H1 (cell line): Measurements from ENCODE around the gene KRTAP2-3. TPM values are rescaled to one million over a fixed set of nuclear protein-coding genes. Genes with fewer than 3 reads are reported as not detected.

ENCODE experiments used
- CTCF ChIA-PET: fragments of 300-600 bp; sonication (Branson Sonifier 250); formaldehyde crosslinking; loops from one replicate; lab custom pipeline; 2021; ENCODE audit not compliant: partially characterized antibody; lab: Charles Lee
- POLR2A ChIA-PET: fragments of 300-600 bp; sonication (Branson Sonifier 250); formaldehyde crosslinking; loops from one replicate; lab custom pipeline; 2021; ENCODE audit warnings: inconsistent platforms; ENCODE audit not compliant: partially characterized antibody; lab: Charles Lee
- DNase-seq, 2 experiments: peaks; one replicate each; pipeline versions ENCODE4 v3.0.0 to v3.0.0-alpha.2; 2010 to 2022; ENCODE audit warnings: low spot score in 2 of 2, low read depth in 1 of 2, mixed read lengths in 1 of 2
- FAIRE-seq: peaks from 2 replicates; lab custom pipeline; 2011; peaks lifted over from hg19 to GRCh38; lab: Jason Lieb, UNC
- H2AFZ ChIP-seq: 2 replicates; pipeline ENCODE4 v1.8.1; 2012; ENCODE audit warnings: low read length, inconsistent platforms
- H2AK5ac ChIP-seq: 2 replicates; pipeline ENCODE4 v1.6.1; 2013; ENCODE audit warnings: low read depth, low read length
- H2BK120ac ChIP-seq: replicated peaks from 2 replicates; pipeline ENCODE3; 2013; ENCODE audit warnings: low read depth, low read length, inconsistent platforms
- H2BK12ac ChIP-seq: 2 replicates; pipeline ENCODE4 v1.6.1; 2013; ENCODE audit warnings: low read depth, low read length
- H2BK15ac ChIP-seq: 2 replicates; pipeline ENCODE4 v1.6.1; 2013; ENCODE audit warnings: low read length
- H2BK20ac ChIP-seq: 2 replicates; pipeline ENCODE4 v1.6.1; 2013; ENCODE audit warnings: low read length
- H2BK5ac ChIP-seq: 2 replicates; pipeline ENCODE4 v1.6.1; 2013; ENCODE audit warnings: low read depth, low read length
- H3K14ac ChIP-seq: 2 replicates; pipeline ENCODE4 v1.6.1; 2013; ENCODE audit warnings: inconsistent platforms; ENCODE audit not compliant: insufficient read length
- H3K18ac ChIP-seq: 2 replicates; pipeline ENCODE4 v1.6.1; 2013; ENCODE audit warnings: low read length; ENCODE audit errors: extremely low read depth
- H3K23ac ChIP-seq: 2 replicates; pipeline ENCODE4 v1.6.1; 2013; ENCODE audit warnings: inconsistent platforms; ENCODE audit not compliant: insufficient read length
- H3K23me2 ChIP-seq: 2 replicates; pipeline ENCODE4 v1.6.1; 2013; ENCODE audit warnings: low read depth, low read length
- H3K27ac ChIP-seq: 2 replicates; pipeline ENCODE4 v1.6.1; 2011; ENCODE audit warnings: low read depth, low read length, inconsistent platforms
- H3K27me3 ChIP-seq, 4 experiments: replicated peaks in 1 of 4; 1 replicate in 1 of 4; 2 replicates in 3 of 4; pipeline versions ENCODE4 v1.6.1 to v1.8.1; 2011 to 2013; ENCODE audit warnings: low read length in 3 of 4, mild to moderate bottlenecking in 3 of 4, inconsistent platforms in 2 of 4, mixed read lengths in 2 of 4, moderate library complexity in 1 of 4; ENCODE audit not compliant: control insufficient read depth in 3 of 4, insufficient read depth in 3 of 4; ENCODE audit errors: extremely low read depth in 1 of 4
- H3K36me3 ChIP-seq, 4 experiments: 2 replicates each; pipeline versions ENCODE4 v1.6.1 to v1.8.1; 2011 to 2013; ENCODE audit warnings: mild to moderate bottlenecking in 4 of 4, low read length in 3 of 4, moderate library complexity in 2 of 4, control low read depth in 1 of 4, inconsistent platforms in 1 of 4; ENCODE audit not compliant: insufficient read depth in 4 of 4, control insufficient read depth in 2 of 4
- H3K4ac ChIP-seq: replicated peaks from 2 replicates; pipeline ENCODE3; 2013; ENCODE audit warnings: low read length, low read depth, mixed read lengths, inconsistent platforms; ENCODE audit not compliant: insufficient read length
- H3K4me1 ChIP-seq, 4 experiments: replicated peaks in 1 of 4; 1 replicate in 1 of 4; 2 replicates in 3 of 4; pipeline versions ENCODE4 v1.6.1 to v1.8.1; 2011 to 2013; ENCODE audit warnings: low read length in 3 of 4, inconsistent platforms in 2 of 4, mixed read lengths in 1 of 4; ENCODE audit not compliant: insufficient read depth in 4 of 4, control insufficient read depth in 3 of 4
- H3K4me2 ChIP-seq, 2 experiments: 2 replicates each; pipeline versions ENCODE4 v1.6.1 to v1.8.1; 2011 to 2013; ENCODE audit warnings: low read depth in 2 of 2, low read length in 2 of 2, control low read depth in 1 of 2, inconsistent platforms in 1 of 2, mild to moderate bottlenecking in 1 of 2; ENCODE audit not compliant: insufficient read depth in 1 of 2
- H3K4me3 ChIP-seq, 4 experiments: fragments of 200-600, 300-600 bp in 1 of 4; sonication (generic), shearing (Covaris generic), sonication (Bioruptor Twin) in 1 of 4; 2 replicates each; pipeline versions ENCODE4 v1.5.1 to v1.8.1; 2011 to 2016; ENCODE audit warnings: low read length in 4 of 4, low read depth in 3 of 4, control low read depth in 2 of 4, inconsistent platforms in 2 of 4, mild to moderate bottlenecking in 2 of 4, mixed read lengths in 1 of 4, moderate library complexity in 1 of 4; ENCODE audit not compliant: insufficient read depth in 2 of 4; ENCODE audit errors: extremely low read depth in 1 of 4
- H3K56ac ChIP-seq: replicated peaks from 2 replicates; pipeline ENCODE3; 2013; ENCODE audit warnings: low read depth, mild to moderate bottlenecking, mixed read lengths, low read length, inconsistent platforms; ENCODE audit not compliant: insufficient read length
- H3K79me1 ChIP-seq: 2 replicates; pipeline ENCODE4 v1.6.1; 2013; ENCODE audit warnings: low read depth, low read length, control low read depth
- H3K79me2 ChIP-seq, 2 experiments: 2 replicates each; pipeline versions ENCODE4 v1.6.1 to v1.8.1; 2012 to 2013; ENCODE audit warnings: low read length in 2 of 2, mild to moderate bottlenecking in 2 of 2, inconsistent platforms in 1 of 2; ENCODE audit not compliant: insufficient read depth in 2 of 2, control insufficient read depth in 1 of 2
- H3K9ac ChIP-seq, 4 experiments: replicated peaks in 1 of 4; 1 replicate in 1 of 4; 2 replicates in 3 of 4; pipeline versions ENCODE4 v1.6.1 to v1.8.1; 2011 to 2013; ENCODE audit warnings: low read depth in 3 of 4, low read length in 3 of 4, control low read depth in 2 of 4, mild to moderate bottlenecking in 2 of 4, moderate library complexity in 2 of 4, inconsistent platforms in 1 of 4; ENCODE audit errors: extremely low read depth in 1 of 4
- H3K9me3 ChIP-seq, 2 experiments: 2 replicates each; pipeline versions ENCODE4 v1.6.1 to v1.8.1; 2012 to 2013; ENCODE audit warnings: mild to moderate bottlenecking in 2 of 2, moderate library complexity in 2 of 2, control low read depth in 1 of 2, inconsistent platforms in 1 of 2, low read depth in 1 of 2, low read length in 1 of 2, mixed read lengths in 1 of 2; ENCODE audit not compliant: insufficient read depth in 2 of 2
- H4K20me1 ChIP-seq, 2 experiments: replicated peaks in 1 of 2; 2 replicates each; pipeline versions ENCODE3 to v1.8.1; 2011 to 2013; ENCODE audit warnings: inconsistent platforms in 2 of 2, low read length in 2 of 2, mild to moderate bottlenecking in 1 of 2; ENCODE audit not compliant: insufficient read depth in 2 of 2, control insufficient read depth in 1 of 2
- H4K5ac ChIP-seq: 2 replicates; pipeline ENCODE4 v1.6.1; 2013; ENCODE audit warnings: low read length, low read depth, mixed read lengths, inconsistent platforms; ENCODE audit not compliant: insufficient read length
- H4K8ac ChIP-seq: 2 replicates; pipeline ENCODE4 v1.8.0; 2013; ENCODE audit warnings: mild to moderate bottlenecking, moderate library complexity, low read length, inconsistent platforms; ENCODE audit not compliant: insufficient read depth; ENCODE audit errors: extremely low read depth
- H4K91ac ChIP-seq: replicated peaks from 2 replicates; pipeline ENCODE3; 2013; ENCODE audit warnings: low read length, mixed read lengths, inconsistent platforms; ENCODE audit not compliant: insufficient read length
- ASH2L ChIP-seq: fragments of 200-600, 300-600 bp; sonication (generic); IDR thresholded peaks from one replicate; pipeline ENCODE4 v1.7.1; 2017; ENCODE audit warnings: low read length
- CHD2 ChIP-seq: IDR thresholded peaks from 2 replicates; pipeline ENCODE4 v1.6.1; 2012; ENCODE audit warnings: low read length, improper control_type of control experiment
- CREB1 ChIP-seq: IDR thresholded peaks from 2 replicates; pipeline ENCODE4 v1.6.1; 2012; ENCODE audit warnings: inconsistent platforms
- EGR1 ChIP-seq: IDR thresholded peaks from 2 replicates; pipeline ENCODE4 v1.6.1; 2011; ENCODE audit warnings: low read depth, low read length, borderline replicate concordance
- EP300 ChIP-seq, 2 experiments: IDR thresholded peaks; 1 replicate in 1 of 2; 2 replicates in 1 of 2; pipeline ENCODE4 v1.6.1; 2011 to 2012; ENCODE audit warnings: low read depth in 2 of 2, low read length in 2 of 2, mild to moderate bottlenecking in 2 of 2, borderline replicate concordance in 1 of 2, inconsistent platforms in 1 of 2, moderate library complexity in 1 of 2
- FOSL1 ChIP-seq: IDR thresholded peaks from 2 replicates; pipeline ENCODE4 v1.6.1; 2011; ENCODE audit warnings: mild to moderate bottlenecking, low read depth, low read length, moderate library complexity; ENCODE audit not compliant: insufficient read depth
- KDM5A ChIP-seq: fragments of 200-600 bp; IDR thresholded peaks from 2 replicates; pipeline ENCODE4 v1.7.1; 2012; ENCODE audit warnings: mild to moderate bottlenecking, low read length, inconsistent platforms, mixed read lengths
- MAFK ChIP-seq: IDR thresholded peaks from 2 replicates; pipeline ENCODE4 v1.6.1; 2012; ENCODE audit warnings: low read depth, mild to moderate bottlenecking, improper control_type of control experiment, low read length
- PHF8 ChIP-seq: fragments of 200-600 bp; sonication (generic); conservative IDR thresholded peaks from 2 replicates; pipeline ENCODE4 v1.7.1; 2012; ENCODE audit warnings: low read depth, mild to moderate bottlenecking, inconsistent platforms, low read length, moderate library complexity
- RAD21 ChIP-seq, 2 experiments: IDR thresholded peaks in 1 of 2; conservative IDR thresholded peaks in 1 of 2; 2 replicates each; pipeline ENCODE4 v1.6.1; 2011; ENCODE audit warnings: low read depth in 2 of 2, low read length in 2 of 2, improper control_type of control experiment in 1 of 2, inconsistent platforms in 1 of 2, mild to moderate bottlenecking in 1 of 2, moderate library complexity in 1 of 2
- SIX5 ChIP-seq: IDR thresholded peaks from 2 replicates; pipeline ENCODE4 v1.6.1; 2011; ENCODE audit warnings: mild to moderate bottlenecking, low read depth, low read length
- SUZ12 ChIP-seq: fragments of 200-600 bp; sonication (generic); IDR thresholded peaks from 2 replicates; pipeline ENCODE4 v1.6.1; 2012; ENCODE audit warnings: mild to moderate bottlenecking, inconsistent platforms, low read length, moderate library complexity, mixed read lengths
- TEAD4 ChIP-seq: IDR thresholded peaks from 2 replicates; pipeline ENCODE4 v1.6.1; 2012; ENCODE audit warnings: low read depth, low read length, inconsistent platforms, mixed read lengths
- polyA plus RNA-seq, 7 experiments: library from polyadenylated mRNA; depleted of rRNA in 3 of 7; stranded (reverse) in 5 of 7; unstranded in 2 of 7; fragments of >200 nt in 5 of 7; fragments of 200-250 nt in 2 of 7; gene quantifications; 1 replicate in 5 of 7; 2 replicates in 1 of 7; 4 replicates in 1 of 7; pipeline versions ENCODE4 v1.2.1 to v1.2.3, GENCODE V29; 2011 to 2013; ENCODE audit warnings: missing spikeins in 2 of 7, mixed read lengths in 2 of 7
- total RNA-seq: library from RNA; stranded (reverse); fragmentation: NEBNext Ultra II Directional; extraction: Animal tissue kit (Norgen Biotek cat#: 25700); gene quantifications from 2 replicates; pipeline ENCODE4 v1.2.1, GENCODE V29; 2021
- TF ChIP-seq, protein P1 (sequence below), 3 experiments: IDR thresholded peaks; 1 replicate in 2 of 3; 2 replicates in 1 of 3; pipeline versions ENCODE4 v1.5.1 to v1.6.1; 2011; ENCODE audit warnings: low read length in 3 of 3, mild to moderate bottlenecking in 3 of 3, inconsistent platforms in 2 of 3, low read depth in 1 of 3, moderate library complexity in 1 of 3; ENCODE audit not compliant: insufficient read depth in 1 of 3; ENCODE audit errors: control extremely low read depth in 1 of 3

KRTAP2-3 gene
- total and polyA plus RNA-seq, 2 of the 8 experiments (the other 6 are each of a cell fraction or from before 2014, with no cell fraction given) = not detected

DNA sequence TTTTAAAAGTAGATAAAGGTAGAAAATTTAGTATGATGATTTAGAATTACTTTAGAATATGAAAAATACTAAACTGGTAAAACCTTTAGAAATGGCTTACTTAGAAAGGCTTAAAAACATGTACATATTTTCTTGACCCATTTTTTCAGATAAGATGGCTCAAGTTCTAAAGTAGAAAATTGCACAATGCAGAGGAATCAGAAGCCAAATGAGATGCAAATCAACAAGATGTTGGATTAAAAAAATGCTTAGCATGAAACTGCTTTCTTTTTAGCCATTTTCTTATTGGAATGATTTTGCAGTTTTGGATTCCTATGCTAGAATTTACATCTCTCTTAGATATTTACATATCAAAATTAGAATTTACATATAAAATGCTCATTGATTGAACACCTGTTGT lies 49.5 kb downstream of the KRTAP2-3 start:
- Histone ChIP-seq H2AFZ (no peak overlapping the region), H3K4me1 (peaks cover 0 to 10% (median 6%) of the 10 kb centered on the region in 4 experiments; a peak in 6 of 7 replicates), H3K23me2 (no peaks in the 10 kb centered on the region), H2BK120ac (no peak overlapping the region), H3K14ac (no peak overlapping the region), H3K56ac (no peak overlapping the region), H3K79me2 (no peaks in the 10 kb centered on the region), H2BK20ac (no peak overlapping the region), H4K5ac (no peak overlapping the region), H3K18ac (no peak overlapping the region), H3K9ac (no peak overlapping the region), H3K4me2 (no peak overlapping the region), H3K4me3 (no peak overlapping the region), H2BK15ac (no peak overlapping the region), H3K27me3 (no peaks in the 10 kb centered on the region), H2BK5ac (no peak overlapping the region), H3K23ac (no peak overlapping the region), H4K20me1 (no peaks in the 10 kb centered on the region), H3K9me3 (no peaks in the 10 kb centered on the region), H3K79me1 (no peaks in the 10 kb centered on the region), H4K91ac (no peak overlapping the region), H3K36me3 (no peaks in the 10 kb centered on the region), H2AK5ac (no peak overlapping the region), H3K4ac (no peak overlapping the region), H4K8ac (no peak overlapping the region), H2BK12ac (no peak overlapping the region), H3K27ac (no peak overlapping the region)
- DNase-seq (no peak), FAIRE-seq (no peak)
- CTCF ChIA-PET = no interaction called here
- POLR2A ChIA-PET = no interaction called here
- TF ChIP-seq ASH2L = no peak
- no peak for TF ChIP-seq FOSL1
- TF ChIP-seq RAD21 (IDR thresholded peaks at IDR 0.05 in 1 of 2, conservative IDR thresholded peaks at IDR 0.05 in 1 of 2; ENCODE audit: low read depth in 2 of 2, low read length in 2 of 2) = no peak
- TF ChIP-seq CREB1 = no peak
- no peak for TF ChIP-seq MAFK
- TF ChIP-seq TEAD4 = no peak
- no peak for TF ChIP-seq EP300 (IDR thresholded peaks at IDR 0.05; ENCODE audit: borderline replicate concordance in 1 of 2, low read depth in 2 of 2, low read length in 2 of 2)
- no peak for TF ChIP-seq PHF8
- no peak for TF ChIP-seq SUZ12
- TF ChIP-seq, protein P1, sequence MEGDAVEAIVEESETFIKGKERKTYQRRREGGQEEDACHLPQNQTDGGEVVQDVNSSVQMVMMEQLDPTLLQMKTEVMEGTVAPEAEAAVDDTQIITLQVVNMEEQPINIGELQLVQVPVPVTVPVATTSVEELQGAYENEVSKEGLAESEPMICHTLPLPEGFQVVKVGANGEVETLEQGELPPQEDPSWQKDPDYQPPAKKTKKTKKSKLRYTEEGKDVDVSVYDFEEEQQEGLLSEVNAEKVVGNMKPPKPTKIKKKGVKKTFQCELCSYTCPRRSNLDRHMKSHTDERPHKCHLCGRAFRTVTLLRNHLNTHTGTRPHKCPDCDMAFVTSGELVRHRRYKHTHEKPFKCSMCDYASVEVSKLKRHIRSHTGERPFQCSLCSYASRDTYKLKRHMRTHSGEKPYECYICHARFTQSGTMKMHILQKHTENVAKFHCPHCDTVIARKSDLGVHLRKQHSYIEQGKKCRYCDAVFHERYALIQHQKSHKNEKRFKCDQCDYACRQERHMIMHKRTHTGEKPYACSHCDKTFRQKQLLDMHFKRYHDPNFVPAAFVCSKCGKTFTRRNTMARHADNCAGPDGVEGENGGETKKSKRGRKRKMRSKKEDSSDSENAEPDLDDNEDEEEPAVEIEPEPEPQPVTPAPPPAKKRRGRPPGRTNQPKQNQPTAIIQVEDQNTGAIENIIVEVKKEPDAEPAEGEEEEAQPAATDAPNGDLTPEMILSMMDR (IDR thresholded peaks at IDR 0.05; ENCODE audit: control extremely low read depth in 1 of 3, insufficient read depth in 1 of 3, low read depth in 1 of 3, low read length in 3 of 3) = no peak
- TF ChIP-seq CHD2 = no peak
- TF ChIP-seq SIX5 = no peak
- TF ChIP-seq EGR1 = no peak
- no peak for TF ChIP-seq KDM5A
